H4 (cell line): Measurements from ENCODE around the gene USB1. TPM values are rescaled to one million over a fixed set of nuclear protein-coding genes. Genes with fewer than 3 reads are reported as not detected.

Experiments
- DNase-seq: peaks from one replicate; pipeline ENCODE4 v3.0.0-alpha.2; 2015; ENCODE audit warnings: low spot score
- total RNA-seq: library from RNA; depleted of rRNA; stranded (reverse); fragments of >200 nt; shearing (Covaris generic); gene quantifications from 2 replicates; pipeline ENCODE4 v1.2.3, GENCODE V29; 2014; rRNA removed

USB1 gene
- total RNA-seq, 1 experiment from 2014 or later = 28.6 TPM

DNA sequence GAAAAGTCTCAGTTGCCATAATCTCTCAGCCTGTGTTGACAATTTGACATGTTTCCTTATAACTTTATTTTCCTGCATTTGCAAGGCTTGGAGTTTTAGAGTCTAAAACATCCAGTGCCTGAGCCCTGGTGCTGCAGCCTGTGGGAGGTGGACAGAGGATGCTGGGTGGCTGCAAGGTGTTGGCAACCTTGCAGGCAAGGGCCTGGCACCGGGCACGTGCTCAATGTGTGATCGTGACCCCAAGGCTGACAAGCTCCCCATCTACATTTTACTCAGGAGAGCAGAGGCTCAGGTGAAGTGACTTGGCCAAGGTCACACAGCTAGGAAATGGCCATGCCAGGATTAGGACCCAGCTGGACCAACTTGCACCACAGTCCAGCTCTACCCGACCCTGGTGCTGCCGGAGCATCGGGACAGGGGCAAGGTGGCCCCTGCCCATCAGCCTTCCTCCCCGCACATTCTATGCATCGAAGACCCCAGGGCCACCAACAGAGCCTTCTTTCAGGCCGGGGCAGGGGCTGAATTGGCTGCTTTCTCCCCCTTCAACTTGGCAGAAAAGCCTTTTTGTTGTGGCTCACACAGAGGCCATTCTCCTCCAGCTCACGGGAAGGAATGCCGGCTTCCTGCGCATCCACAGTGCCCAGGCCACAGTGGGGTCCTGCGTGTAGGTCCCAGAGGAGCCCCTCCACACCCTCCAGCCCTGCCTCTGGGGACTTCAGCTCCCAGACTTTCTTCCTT lies 47.5 kb downstream of the USB1 start:
- DNase-seq = no peak

DNA sequence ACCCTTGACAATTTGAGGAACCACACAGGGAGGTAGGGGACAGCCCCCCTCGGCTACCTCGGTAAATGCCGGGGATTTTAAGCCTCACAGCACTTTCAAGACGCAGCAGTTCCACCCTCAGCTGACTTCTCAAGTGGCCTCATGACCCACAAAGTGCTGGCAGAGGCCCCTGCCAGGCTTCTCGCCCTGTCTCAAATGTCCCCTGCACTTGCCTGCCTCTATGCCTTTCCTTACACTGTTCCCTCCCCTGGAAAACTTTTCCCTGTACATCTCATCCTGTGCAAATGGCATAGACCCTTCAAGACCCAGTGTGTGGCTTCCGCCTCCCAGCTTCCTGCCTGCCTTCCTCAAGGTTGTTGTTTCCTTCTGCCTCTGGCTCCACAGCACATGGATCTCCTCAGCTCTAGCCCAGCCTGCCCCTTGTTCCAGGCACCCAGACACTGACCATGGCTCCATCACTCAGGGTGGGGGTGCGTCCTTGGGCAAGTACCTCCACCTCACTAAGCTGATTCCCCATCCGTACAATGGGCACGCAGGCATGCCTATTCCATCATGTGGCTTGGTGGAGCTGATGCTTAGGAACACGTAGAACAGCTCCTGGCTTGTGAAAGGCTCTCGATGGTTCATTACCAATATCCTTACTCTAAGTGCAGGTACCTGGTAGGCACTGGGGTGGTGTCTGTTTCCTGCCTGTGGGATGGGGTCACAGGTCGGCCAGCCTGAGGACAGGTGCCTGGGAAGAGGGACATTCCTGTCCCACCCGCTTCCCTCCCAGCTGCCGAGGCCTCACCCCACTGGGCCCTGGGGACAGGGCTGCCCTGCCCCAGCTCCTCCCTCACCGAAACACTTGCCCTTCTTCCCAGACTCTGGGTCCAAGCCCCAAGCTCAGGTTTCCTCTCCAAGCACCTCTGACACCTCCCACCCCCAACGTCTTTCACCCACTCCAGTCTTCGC lies 48.3 kb downstream of the USB1 start:
- no peak for DNase-seq

DNA sequence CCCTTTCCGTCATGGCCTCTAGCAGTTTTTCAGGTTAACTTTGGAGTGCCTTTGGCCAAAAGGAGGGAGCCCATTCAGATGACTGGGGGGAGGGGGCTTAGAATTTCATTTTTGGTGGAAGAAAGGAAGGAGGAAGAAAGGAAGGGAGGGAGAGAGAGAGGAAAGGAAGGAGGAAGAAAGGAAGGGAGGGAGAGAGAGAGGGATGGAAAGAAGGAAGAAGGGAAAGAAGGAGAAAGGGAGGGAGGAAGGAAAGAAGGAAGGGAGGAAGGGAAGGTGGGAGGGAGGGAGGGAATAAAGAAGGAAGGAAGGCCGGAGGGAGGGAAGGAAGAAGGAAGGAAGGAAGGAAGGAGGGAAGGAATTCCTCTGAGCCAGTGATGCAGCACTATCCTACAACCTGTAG lies 50.1 kb downstream of the USB1 start:
- DNase-seq = no peak

DNA sequence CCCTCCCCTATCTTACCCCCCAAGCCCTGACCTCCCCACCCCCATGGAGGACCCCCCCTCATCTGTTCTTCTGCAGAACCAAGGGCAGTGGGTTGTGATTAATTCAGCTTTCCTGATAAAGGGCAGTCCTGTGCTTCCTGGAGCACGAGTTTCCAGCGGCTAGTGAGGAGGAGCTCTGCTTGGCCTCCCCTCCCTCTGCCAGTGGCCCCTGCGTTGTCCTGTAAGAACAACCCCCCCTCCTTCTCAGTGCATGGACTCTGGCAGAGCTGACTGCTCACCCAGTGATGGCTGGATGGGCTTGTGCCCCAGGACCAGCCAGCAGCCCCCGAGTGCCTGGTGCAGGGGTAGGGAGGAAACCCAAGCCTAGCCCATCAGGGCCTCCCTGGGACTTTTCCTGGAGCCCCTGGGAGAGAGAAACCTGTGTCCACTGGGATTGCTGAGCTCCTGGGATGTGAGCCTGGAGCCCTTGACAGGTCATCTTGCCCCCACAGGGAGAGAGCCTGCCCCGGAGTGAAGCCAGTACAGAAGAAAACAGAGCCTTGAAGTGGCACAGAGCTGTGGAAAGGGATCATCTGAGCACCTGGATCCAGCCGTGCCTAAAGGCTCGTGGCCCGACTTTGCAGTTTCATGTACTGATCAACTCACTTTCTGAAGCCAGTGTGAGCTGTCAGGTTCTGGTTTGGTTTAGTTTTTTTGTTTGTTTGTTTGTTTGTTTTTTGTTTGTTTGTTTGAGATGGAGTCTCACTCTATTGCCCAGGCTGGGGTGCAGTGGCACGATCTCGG lies 50.8 kb downstream of the USB1 start:
- DNase-seq = no peak

DNA sequence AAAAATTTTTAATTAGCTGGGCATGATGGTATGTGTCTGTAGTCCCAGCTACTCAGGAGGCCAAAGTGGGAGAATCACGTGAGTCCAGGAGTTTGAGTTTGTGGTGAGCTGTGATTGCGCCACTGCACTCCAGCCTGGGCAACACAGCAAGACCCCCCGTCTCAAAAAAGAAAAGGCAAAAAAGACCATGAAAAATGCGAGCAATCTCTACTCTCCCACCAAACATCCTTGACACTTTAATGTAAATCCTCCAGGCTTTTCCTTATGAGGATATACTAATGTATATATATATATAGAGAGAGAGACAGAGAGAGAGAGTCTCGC lies 52.4 kb downstream of the USB1 start:
- DNase-seq = no peak

DNA sequence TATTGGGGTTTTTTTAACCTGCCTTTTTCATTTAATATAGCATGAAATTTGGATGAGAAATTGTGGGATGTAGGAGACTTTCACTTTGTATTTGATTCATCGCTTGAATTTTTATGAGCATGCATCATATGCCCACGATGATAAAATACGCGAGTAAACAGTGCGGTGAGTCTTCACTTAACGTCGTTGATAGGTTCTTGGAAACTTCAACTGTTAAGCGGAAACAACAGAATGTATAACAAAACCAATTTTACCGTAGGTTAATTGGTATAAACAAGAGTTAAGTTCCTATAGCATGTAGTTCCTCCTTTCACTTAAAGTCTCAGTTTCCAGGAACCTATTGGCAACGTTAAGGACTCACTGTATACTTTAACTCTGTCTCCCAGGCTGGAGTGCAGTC lies 53.1 kb downstream of the USB1 start:
- no peak for DNase-seq

DNA sequence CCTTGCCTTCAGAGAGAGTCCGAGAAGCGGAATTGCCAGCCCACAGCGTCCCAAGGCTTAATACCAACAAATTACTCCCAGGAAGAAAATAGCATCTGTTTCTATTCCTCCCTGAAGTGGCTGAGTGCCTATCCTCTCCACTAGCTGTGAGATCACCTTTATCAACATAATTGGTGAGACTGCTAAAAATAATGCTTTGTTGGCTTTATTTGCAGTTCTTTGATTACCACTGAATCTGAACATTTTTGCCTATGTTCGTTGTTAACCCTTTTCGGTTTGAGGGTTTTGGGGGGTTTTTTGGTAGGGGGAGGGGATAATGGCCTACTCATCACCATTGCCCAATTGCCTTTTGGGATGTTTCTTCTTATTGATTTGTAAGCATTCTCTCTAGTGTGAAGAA lies 55.4 kb downstream of the USB1 start:
- DNase-seq = no peak

DNA sequence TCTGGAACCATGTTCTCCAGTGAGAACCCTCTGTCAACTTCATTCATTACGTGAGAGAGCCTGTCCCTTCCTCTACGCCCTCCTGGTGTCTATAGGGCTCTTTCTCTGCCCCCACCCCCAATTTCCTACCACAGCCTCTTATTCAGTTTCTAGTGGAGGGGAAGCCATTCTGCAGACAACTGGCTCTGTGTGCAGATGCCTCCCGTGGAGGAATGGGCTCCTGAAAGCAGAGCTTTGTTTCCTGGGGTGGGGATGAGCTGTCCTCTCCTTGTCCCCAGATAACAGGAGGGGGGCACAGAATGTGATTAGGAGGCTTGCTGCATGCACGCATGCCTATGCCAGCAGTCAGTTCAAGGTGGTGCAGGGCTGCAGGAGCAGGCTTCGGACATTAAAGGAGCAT lies 55.9 kb downstream of the USB1 start:
- DNase-seq = no peak

DNA sequence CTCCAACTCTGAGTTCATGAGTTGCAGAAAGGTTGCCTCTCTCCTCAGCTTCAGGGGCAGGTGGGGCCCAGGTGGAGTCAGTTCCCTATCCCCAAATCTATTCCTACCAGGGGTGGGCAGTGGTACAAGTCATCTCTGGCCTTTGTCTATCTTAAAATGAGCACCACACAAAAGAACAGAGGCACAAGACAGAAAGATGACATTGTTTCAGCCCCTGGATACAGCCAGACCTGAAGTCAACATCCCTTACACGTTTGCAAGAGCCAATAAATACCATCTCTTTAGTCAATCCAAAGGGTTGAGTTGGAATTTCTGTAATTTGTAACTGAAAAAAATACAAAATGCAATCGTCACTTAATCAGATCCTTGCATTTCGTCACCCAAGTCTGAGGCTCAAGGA lies 56.6 kb downstream of the USB1 start:
- no peak for DNase-seq

DNA sequence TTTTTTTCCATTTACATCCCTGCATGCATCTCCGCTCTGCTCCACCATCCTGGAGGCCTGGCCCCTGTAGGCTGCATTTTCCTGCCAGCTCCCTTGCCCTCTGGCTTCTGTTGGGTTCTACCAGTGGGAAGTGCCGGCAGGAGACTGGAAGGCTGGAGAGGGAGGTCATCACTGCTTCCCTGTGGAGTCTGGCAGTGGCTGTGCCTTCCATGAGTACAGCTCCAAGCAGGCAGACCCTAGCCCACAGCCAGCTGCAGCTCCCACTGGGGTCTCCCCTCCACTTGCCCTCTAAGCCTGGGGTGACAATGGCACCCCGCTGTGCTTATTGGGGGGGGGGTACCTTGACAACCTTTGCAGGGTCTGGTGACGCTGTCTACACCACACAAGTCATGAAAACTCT lies 61.6 kb downstream of the USB1 start:
- DNase-seq = no peak

DNA sequence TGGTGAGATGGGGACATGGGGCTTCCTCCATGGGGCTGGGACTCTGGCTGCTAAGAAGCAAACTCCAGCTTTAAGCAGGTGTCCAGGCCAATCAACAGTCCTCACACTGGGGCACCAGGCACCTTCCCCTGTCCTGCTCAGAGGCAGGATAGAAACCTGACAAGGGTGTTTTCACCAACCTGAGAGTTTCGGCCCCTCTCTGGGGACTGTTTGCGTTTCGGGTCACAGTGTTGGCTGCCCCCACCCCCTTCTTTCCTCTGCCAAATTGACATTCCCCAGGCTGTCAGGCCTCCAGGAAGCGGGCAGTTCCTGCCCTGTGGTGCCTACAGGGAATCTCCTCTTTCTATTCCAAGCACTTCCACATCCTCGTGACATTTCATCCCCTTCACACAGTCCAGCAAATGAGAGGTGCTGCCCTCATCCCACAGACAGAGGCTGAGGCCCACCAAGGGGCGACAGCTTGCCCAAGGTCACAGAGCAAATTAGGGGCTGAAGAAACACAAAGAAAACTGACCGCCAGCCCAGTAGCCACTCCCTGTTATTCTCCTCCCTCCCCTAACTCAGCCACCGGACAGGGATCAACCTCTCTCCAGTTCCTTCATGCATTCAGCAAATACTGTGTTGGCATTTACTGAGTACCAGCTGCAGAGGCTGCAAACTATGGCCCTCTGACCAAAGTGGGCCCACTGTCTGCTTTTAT lies 62.3 kb downstream of the USB1 start:
- DNase-seq = no peak

DNA sequence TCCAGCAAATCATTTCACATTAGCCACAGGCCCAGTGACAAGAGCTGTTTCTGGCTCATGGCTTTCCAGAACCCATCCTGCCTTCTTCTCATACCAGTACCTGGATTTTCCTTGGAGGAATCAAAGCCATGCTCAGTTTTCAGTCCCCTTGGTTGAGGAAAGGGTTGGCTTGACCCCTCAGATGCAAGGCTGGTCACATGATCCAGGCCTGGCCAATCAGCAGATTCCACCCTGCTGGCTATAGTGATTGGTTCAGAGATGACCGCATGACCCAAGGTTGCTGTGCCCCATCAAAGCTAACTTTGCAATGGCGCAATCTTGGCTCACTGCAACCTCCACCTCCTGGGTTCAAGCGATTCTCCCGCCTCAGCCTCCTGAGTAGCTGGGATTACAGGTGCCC lies 69.4 kb downstream of the USB1 start:
- DNase-seq = no peak

Other genes with a start within 250 kb of the USB1 start
- 12.2 and 27.4 TPM in 2 replicates for gene KIFC3, start 198.9 kb upstream of the USB1 start, total RNA-seq
- gene CNGB1, start 30.3 kb upstream of the USB1 start, total RNA-seq = 0.06 TPM in 1 of 2 replicates, not detected in the other
- 1.1 and 1.5 TPM in 2 replicates for gene ZNF319, start 735 bp upstream of the USB1 start, total RNA-seq
- gene MMP15, start 24.3 kb downstream of the USB1 start, total RNA-seq = 1.6 and 2.0 TPM in 2 replicates
- 89.4 and 100 TPM in 2 replicates for gene CFAP20, start 128.0 kb downstream of the USB1 start, total RNA-seq
- 21.0 and 26.6 TPM in 2 replicates for gene CSNK2A2, start 196.7 kb downstream of the USB1 start, total RNA-seq